Psoas muscle (tissue), 8 donors: ENCODE results near the gene CIDEB. TPM values are rescaled to one million over a fixed set of nuclear protein-coding genes. Genes with fewer than 3 reads are reported as not detected.

Source experiments
- ATAC-seq, 4 donors: fragments of 200-7000 bp; cut with Tn5 transposase; one replicate each; pipeline ENCODE4 v1.9.1; 2020; ENCODE audit warnings: moderate library complexity in 3 of 4, mild to moderate bottlenecking in 2 of 4
- DNase-seq, 2 donors: peaks; one replicate each; pipeline ENCODE4 v3.0.0-alpha.2; 2020
- H3K27ac ChIP-seq: fragments of 200-600 bp; one replicate; pipeline ENCODE4 v1.8.0; 2022
- H3K27me3 ChIP-seq, 3 donors: fragments of 200-600 bp in 1 of 3; one replicate each; pipeline versions ENCODE4 v1.6.1 to v1.8.0; 2013 to 2022; ENCODE audit warnings: low read length in 2 of 3, mild to moderate bottlenecking in 2 of 3, moderate library complexity in 1 of 3; ENCODE audit not compliant: insufficient read depth in 3 of 3
- H3K36me3 ChIP-seq, 2 donors: fragments of 200-600 bp in 1 of 2; one replicate each; pipeline versions ENCODE4 v1.6.1 to v1.8.0; 2013 to 2022; ENCODE audit warnings: low read depth in 1 of 2, mild to moderate bottlenecking in 1 of 2, moderate library complexity in 1 of 2; ENCODE audit not compliant: insufficient read depth in 1 of 2
- H3K4me1 ChIP-seq: fragments of 200-600 bp; one replicate; pipeline ENCODE4 v1.8.0; 2022
- H3K4me3 ChIP-seq: fragments of 200-600 bp; one replicate; pipeline ENCODE4 v1.8.0; 2022; ENCODE audit warnings: mild to moderate bottlenecking
- H3K9me3 ChIP-seq: fragments of 200-600 bp; one replicate; pipeline ENCODE4 v1.8.0; 2022
- WGBS, 3 donors: extraction: QIAGEN DNeasy Blood & Tissue Kit; methylation state at CpG; one replicate each; pipeline versions ENCODE4 v1.1.6 to v1.1.7; 2013; 5-methylcytosine and 5-hydroxymethylcytosine counted together
- intact Hi-C, 2 donors: fragments of 100-400 bp; cut with DNase I; formaldehyde crosslinking; loops; one replicate each; pipeline versions ENCODE4 v1.11.0 to v1.14.2; 2022
- polyA plus RNA-seq, 3 donors: library from polyadenylated mRNA; stranded (reverse); fragments of 200-250 nt; gene quantifications; one replicate each; pipeline ENCODE4 v1.2.3, GENCODE V29; 2013
- total RNA-seq, 4 donors: library from RNA; stranded (reverse); fragmentation: NEBNext Ultra II Directional in 2 of 4; extraction: Animal tissue kit (Norgen Biotek cat#: 25700) in 2 of 4; gene quantifications; one replicate each; pipeline versions ENCODE4 v1.2.1 to v1.2.4, GENCODE V29; 2021 to 2023
- TF ChIP-seq, protein P1 (sequence below): fragments of 200-600 bp; IDR thresholded peaks from one replicate; pipeline ENCODE4 v1.8.0; 2022; ENCODE audit warnings: antibody characterized with exemption
- donor health status: healthy with polysubstance abuse.
- donor health status: DM: no; HTN: no; CAD: no; lungs with moderate emphysema.
- donor health status: Bipolar disorder and iron deficiency.
- donor health status: healthy.
- donor health status: DM: yes; HTN: yes; CAD: no.
- donor health status: DM: no; HTN: no; CAD: no.
- donor health status: DM: no; HTN: no; CAD: no.
- donor health status: DM: yes; HTN: yes; CAD: no.

The CIDEB gene
- total and polyA plus RNA-seq, 7 donors, result 0.95 to 2.5 (median 1.7) TPM

DNA sequence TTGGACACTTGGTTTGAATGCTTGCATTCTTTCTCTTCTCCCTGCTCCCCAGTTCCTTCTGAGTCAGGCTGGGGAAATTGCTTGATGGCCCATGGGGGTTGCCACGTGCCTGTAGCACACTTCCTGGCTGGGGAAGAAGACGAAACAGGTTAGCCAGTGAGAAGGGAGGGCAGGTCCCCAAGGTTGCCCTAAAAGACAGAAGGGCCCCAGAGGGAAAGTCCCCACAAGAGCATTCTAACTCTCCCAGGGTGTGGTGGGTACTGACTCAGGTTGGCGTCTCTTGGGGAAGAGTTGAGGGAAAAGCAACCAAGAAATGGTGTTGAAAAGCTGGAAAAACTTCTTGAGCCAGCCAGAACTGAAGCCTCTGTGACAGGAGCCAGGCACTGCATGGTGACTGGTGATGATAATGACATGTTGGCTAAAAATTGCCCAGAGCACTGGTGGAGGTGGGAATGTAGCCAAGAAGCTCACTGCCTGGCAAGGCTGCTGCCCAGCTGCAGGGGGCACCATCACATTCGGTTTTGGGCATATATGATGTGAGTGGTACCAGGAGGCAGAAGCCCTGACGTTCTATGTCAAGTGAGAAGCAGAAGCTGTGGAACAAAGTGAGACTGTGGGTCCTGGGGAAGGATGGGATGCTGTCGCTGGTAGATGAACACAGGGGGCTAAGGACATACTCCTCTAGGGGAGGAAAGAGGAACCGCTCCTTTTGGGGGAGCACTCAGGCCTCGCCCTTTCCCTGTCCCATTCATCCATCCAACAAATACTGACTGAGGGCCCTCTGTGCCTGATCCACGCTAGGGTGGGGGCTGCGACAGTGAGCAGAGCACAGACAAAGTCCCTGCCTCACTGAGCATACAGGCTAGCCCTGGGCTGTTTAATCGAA, 28.2 kb downstream of the CIDEB start:
- Histone ChIP-seq H3K4me1 (no peaks in the 10 kb centered on the region), H3K36me3 (no peaks in the 10 kb centered on the region), H3K4me3 (no peak overlapping the region), H3K27ac (no peak overlapping the region), H3K27me3 (no peaks in the 10 kb centered on the region), H3K9me3 (no peaks in the 10 kb centered on the region)
- ATAC-seq (peak in 1 of 4 donors; percentile 47), DNase-seq (no peak)
- intact Hi-C loops, result no loop called here
- 65 to 69% (median 68%) methylated on average over 11 of the region's 11 CpGs for WGBS, 3 donors
- TF ChIP-seq, protein P1, sequence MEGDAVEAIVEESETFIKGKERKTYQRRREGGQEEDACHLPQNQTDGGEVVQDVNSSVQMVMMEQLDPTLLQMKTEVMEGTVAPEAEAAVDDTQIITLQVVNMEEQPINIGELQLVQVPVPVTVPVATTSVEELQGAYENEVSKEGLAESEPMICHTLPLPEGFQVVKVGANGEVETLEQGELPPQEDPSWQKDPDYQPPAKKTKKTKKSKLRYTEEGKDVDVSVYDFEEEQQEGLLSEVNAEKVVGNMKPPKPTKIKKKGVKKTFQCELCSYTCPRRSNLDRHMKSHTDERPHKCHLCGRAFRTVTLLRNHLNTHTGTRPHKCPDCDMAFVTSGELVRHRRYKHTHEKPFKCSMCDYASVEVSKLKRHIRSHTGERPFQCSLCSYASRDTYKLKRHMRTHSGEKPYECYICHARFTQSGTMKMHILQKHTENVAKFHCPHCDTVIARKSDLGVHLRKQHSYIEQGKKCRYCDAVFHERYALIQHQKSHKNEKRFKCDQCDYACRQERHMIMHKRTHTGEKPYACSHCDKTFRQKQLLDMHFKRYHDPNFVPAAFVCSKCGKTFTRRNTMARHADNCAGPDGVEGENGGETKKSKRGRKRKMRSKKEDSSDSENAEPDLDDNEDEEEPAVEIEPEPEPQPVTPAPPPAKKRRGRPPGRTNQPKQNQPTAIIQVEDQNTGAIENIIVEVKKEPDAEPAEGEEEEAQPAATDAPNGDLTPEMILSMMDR, result no peak

DNA sequence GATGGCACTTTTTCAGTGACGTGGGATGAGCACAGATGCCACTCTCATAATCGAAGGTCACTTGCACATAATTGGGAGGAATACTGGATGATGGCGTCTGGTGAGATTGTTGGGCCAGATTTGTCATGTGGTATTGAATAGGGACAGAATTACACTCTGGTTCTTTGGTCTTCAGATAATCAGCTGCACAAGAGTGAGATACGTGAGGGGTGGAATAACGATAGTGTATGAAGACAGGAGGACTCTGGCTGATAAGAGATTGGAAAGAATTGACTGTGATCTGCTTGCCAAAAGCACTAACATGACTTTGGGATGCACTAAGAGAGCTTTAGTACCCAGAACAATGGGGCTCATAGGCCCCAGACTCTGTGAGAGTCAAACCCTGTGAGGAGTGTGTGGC, 29.4 kb downstream of the CIDEB start:
- no peaks in the 10 kb centered on the region for H3K9me3 ChIP-seq
- no peak for DNase-seq
- 93 to 98% (median 94%) methylated on average over 5 of the region's 5 CpGs for WGBS, 3 donors
- H3K4me1 ChIP-seq, result no peaks in the 10 kb centered on the region
- TF ChIP-seq, protein P1, result no peak
- intact Hi-C loops, result no loop called here
- ATAC-seq, result no peak
- no peaks in the 10 kb centered on the region for H3K27me3 ChIP-seq
- no peak overlapping the region for H3K4me3 ChIP-seq
- no peak overlapping the region for H3K27ac ChIP-seq
- H3K36me3 ChIP-seq, result no peaks in the 10 kb centered on the region

DNA sequence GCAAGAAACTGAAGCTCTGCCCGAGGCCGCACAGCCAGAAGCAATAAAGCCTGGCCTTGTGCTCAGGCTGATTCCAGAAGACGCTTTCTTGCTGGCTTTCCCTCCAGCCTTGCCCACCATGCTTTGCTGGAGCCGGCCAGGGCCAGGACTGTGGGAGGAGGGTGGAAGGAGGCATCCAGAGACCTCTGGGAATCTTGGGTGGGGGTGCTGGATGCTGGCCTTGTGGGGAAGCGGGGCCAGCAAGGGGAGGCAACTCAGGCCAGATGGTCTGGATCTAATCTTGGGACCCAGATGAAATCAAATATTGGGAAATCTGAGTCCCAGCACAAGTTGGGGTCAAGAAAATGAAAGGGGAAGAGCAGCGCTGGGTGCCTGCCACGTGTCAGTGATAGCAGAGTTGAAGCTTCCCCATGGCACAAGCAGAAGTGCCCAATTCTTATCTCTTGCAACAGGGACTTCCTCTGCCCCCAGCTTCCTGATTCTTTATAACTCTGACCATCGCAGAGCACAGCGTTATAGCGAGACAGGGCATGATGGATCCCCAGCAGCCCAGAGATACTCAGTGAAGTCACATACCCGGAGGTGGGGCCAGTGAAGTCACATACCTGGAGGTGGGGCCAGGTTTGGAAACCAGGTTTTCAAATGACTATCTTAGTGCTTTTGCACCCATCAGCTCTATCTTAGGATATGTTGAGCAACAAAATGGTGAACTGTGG, 30.0 kb downstream of the CIDEB start:
- TF ChIP-seq, protein P1, result no peak
- DNase-seq, result peak in 1 of 2 donors; percentile 52
- Histone ChIP-seq H3K4me3 (no peak overlapping the region), H3K4me1 (no peaks in the 10 kb centered on the region), H3K27ac (no peak overlapping the region), H3K27me3 (no peaks in the 10 kb centered on the region), H3K36me3 (no peaks in the 10 kb centered on the region), H3K9me3 (no peaks in the 10 kb centered on the region)
- 82 to 89% (median 87%) methylated on average over 11 of the region's 11 CpGs for WGBS, 3 donors
- intact Hi-C loops, result no loop called here
- no peak for ATAC-seq

DNA sequence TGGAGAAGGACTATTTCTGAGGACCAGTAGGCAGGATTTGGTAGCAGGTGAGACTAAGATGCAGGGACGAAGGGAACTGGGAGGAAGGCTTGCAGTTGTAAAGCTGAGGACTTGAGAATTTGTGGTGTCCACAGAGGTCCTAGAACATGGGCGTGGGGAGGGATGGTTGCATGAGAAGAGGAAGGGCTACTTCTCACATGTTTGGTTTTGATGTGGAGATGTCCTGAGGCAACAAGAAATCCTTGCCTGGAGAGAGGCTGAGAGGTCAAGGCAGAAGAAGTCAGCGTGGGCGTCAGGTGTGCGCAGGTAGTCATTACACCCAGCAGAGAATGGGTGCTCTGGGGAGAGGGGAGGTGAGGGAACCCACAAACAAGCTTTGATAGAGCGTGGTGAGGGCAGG, 30.7 kb downstream of the CIDEB start:
- WGBS, 3 donors, result 92 to 95% (median 95%) methylated on average over 6 of the region's 6 CpGs
- no peaks in the 10 kb centered on the region for H3K4me1 ChIP-seq
- DNase-seq (peak in 1 of 2 donors; percentile 24), ATAC-seq (no peak)
- H3K27ac ChIP-seq, result no peak overlapping the region
- H3K36me3 ChIP-seq, result no peaks in the 10 kb centered on the region
- TF ChIP-seq, protein P1, result no peak
- no peak overlapping the region for H3K4me3 ChIP-seq
- H3K27me3 ChIP-seq, result no peaks in the 10 kb centered on the region
- no peaks in the 10 kb centered on the region for H3K9me3 ChIP-seq
- intact Hi-C loops, result no loop called here
